GM23248 (cell line): ENCODE data around the gene DYSF.

ENCODE experiments used
- EZH2 ChIP-seq: fragments of 200-600 bp; sonication (generic); IDR thresholded peaks from 2 replicates; pipeline ENCODE4 v1.6.1; 2018; ENCODE audit warnings: antibody characterized with exemption, mild to moderate bottlenecking; ENCODE audit not compliant: insufficient read depth, poor library complexity, severe bottlenecking
- EZH2phosphoT487 ChIP-seq: fragments of 200-600 bp; sonication (generic); IDR thresholded peaks from 2 replicates; pipeline ENCODE4 v1.6.1; 2018; ENCODE audit warnings: antibody characterized with exemption, moderate library complexity, mild to moderate bottlenecking, low read depth; ENCODE audit not compliant: insufficient read depth

DNA sequence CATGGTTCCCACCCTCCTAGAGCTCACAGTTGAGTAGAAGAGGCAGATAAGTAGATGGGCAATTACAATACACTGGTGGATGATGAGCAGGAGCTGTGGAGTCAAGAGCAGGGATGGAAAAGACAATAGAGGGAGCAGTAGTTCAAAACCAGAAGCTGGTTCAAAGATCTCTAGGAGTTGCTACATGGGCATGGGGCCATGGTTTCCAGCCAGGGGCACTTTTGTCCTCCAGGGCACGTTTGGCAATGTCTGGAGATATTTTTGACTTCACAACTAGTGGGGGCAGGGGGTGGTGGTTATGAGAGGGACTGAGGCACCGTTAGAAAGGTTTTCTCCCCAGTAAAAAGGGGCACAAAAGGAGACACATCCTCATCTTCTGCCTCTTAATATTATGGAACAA is 236.0 kb downstream of the DYSF start:
- TF ChIP-seq EZH2phosphoT487 = no peak
- TF ChIP-seq EZH2 = no peak
